ENCODE results near the gene SPEN.
"Not testable (repeated sequence)": the region's sequence is repeated elsewhere in the genome, so short reads cannot be mapped to it uniquely, and the experiment has no call there.

Gene SPEN

GRCh38 chr1:15923241-15923640 lies 75.7 kb downstream of the SPEN start:
- no peaks in the 10 kb centered on the region for H3K36me3 ChIP-seq (ENCODE audit: control insufficient read depth, insufficient read depth, low read length)
- H3K4me3 ChIP-seq (ENCODE audit: low read length): no peak overlapping the region
- no peaks in the 10 kb centered on the region for H3K27me3 ChIP-seq (ENCODE audit: control insufficient read depth, insufficient read depth, low read length)
- no peak overlapping the region for H3K9ac ChIP-seq (ENCODE audit: low read length)
- no peaks in the 10 kb centered on the region for H3K9me3 ChIP-seq (ENCODE audit: control insufficient read depth, low read length)
- no peaks in the 10 kb centered on the region for H3K4me1 ChIP-seq (ENCODE audit: control insufficient read depth, insufficient read depth, low read length)

- not testable (repeated sequence) for H3K36me3 ChIP-seq (ENCODE audit: control insufficient read depth, insufficient read depth, low read length); H3K4me3 ChIP-seq (ENCODE audit: low read length); H3K9ac ChIP-seq (ENCODE audit: low read length); H3K9me3 ChIP-seq (ENCODE audit: control insufficient read depth, low read length); H3K4me1 ChIP-seq (ENCODE audit: control insufficient read depth, insufficient read depth, low read length); H3K27me3 ChIP-seq (ENCODE audit: control insufficient read depth, insufficient read depth, low read length)
These were observed 78.9 kb downstream of the SPEN start for GRCh38 chr1:15926448-15926847.

GRCh38 chr1:15928971-15929965 lies 81.8 kb downstream of the SPEN start:
- H3K4me3 ChIP-seq (ENCODE audit: low read length): no peak overlapping the region
- no peak overlapping the region for H3K9ac ChIP-seq (ENCODE audit: low read length)
- H3K36me3 ChIP-seq (ENCODE audit: control insufficient read depth, insufficient read depth, low read length): peaks cover under 1% of the 10 kb centered on the region

GRCh38 chr1:15931401-15931800 lies 83.9 kb downstream of the SPEN start:
- Histone ChIP-seq H3K36me3 (ENCODE audit: control insufficient read depth, insufficient read depth, low read length) (peaks cover 13% of the 10 kb centered on the region), H3K4me1 (ENCODE audit: control insufficient read depth, insufficient read depth, low read length) (no peaks in the 10 kb centered on the region), H3K9ac (ENCODE audit: low read length) (no peak overlapping the region)

More at GRCh38 chr1:15928971-15929965, 81.8 kb downstream of the SPEN start:
- Histone ChIP-seq H3K27me3 (ENCODE audit: control insufficient read depth, insufficient read depth, low read length) (no peaks in the 10 kb centered on the region), H3K4me1 (ENCODE audit: control insufficient read depth, insufficient read depth, low read length) (no peaks in the 10 kb centered on the region), H3K9me3 (ENCODE audit: control insufficient read depth, low read length) (no peaks in the 10 kb centered on the region)

GRCh38 chr1:15931884-15932283 lies 84.4 kb downstream of the SPEN start:
- H3K9ac ChIP-seq (ENCODE audit: low read length): no peak overlapping the region
- H3K27me3 ChIP-seq (ENCODE audit: control insufficient read depth, insufficient read depth, low read length): no peaks in the 10 kb centered on the region
- no peaks in the 10 kb centered on the region for H3K9me3 ChIP-seq (ENCODE audit: control insufficient read depth, low read length)
- H3K4me1 ChIP-seq (ENCODE audit: control insufficient read depth, insufficient read depth, low read length): no peaks in the 10 kb centered on the region
- peaks cover 13% of the 10 kb centered on the region for H3K36me3 ChIP-seq (ENCODE audit: control insufficient read depth, insufficient read depth, low read length)
- H3K4me3 ChIP-seq (ENCODE audit: low read length): no peak overlapping the region

More at GRCh38 chr1:15931401-15931800, 83.9 kb downstream of the SPEN start:
- no peak overlapping the region for H3K4me3 ChIP-seq (ENCODE audit: low read length)
- no peaks in the 10 kb centered on the region for H3K9me3 ChIP-seq (ENCODE audit: control insufficient read depth, low read length)
- no peaks in the 10 kb centered on the region for H3K27me3 ChIP-seq (ENCODE audit: control insufficient read depth, insufficient read depth, low read length)

- Histone ChIP-seq H3K36me3 (ENCODE audit: control insufficient read depth, insufficient read depth, low read length) (peaks cover 13% of the 10 kb centered on the region), H3K4me1 (ENCODE audit: control insufficient read depth, insufficient read depth, low read length) (no peaks in the 10 kb centered on the region), H3K9ac (ENCODE audit: low read length) (no peak overlapping the region), H3K9me3 (ENCODE audit: control insufficient read depth, low read length) (no peaks in the 10 kb centered on the region), H3K27me3 (ENCODE audit: control insufficient read depth, insufficient read depth, low read length) (no peaks in the 10 kb centered on the region), H3K4me3 (ENCODE audit: low read length) (no peak overlapping the region)
These were observed 85.1 kb downstream of the SPEN start for GRCh38 chr1:15932612-15933011.

GRCh38 chr1:15933684-15934083 lies 86.2 kb downstream of the SPEN start:
- no peaks in the 10 kb centered on the region for H3K27me3 ChIP-seq (ENCODE audit: control insufficient read depth, insufficient read depth, low read length)
- no peaks in the 10 kb centered on the region for H3K4me1 ChIP-seq (ENCODE audit: control insufficient read depth, insufficient read depth, low read length)
- H3K36me3 ChIP-seq (ENCODE audit: control insufficient read depth, insufficient read depth, low read length): peaks cover 13% of the 10 kb centered on the region
- H3K4me3 ChIP-seq (ENCODE audit: low read length): no peak overlapping the region
- H3K9me3 ChIP-seq (ENCODE audit: control insufficient read depth, low read length): no peaks in the 10 kb centered on the region
- H3K9ac ChIP-seq (ENCODE audit: low read length): no peak overlapping the region

GRCh38 chr1:15934211-15935055 lies 86.9 kb downstream of the SPEN start:
- no peaks in the 10 kb centered on the region for H3K27me3 ChIP-seq (ENCODE audit: control insufficient read depth, insufficient read depth, low read length)
- peaks cover 13% of the 10 kb centered on the region for H3K36me3 ChIP-seq (ENCODE audit: control insufficient read depth, insufficient read depth, low read length)
- peaks cover 6% of the 10 kb centered on the region for H3K4me1 ChIP-seq (ENCODE audit: control insufficient read depth, insufficient read depth, low read length)
- no peak overlapping the region for H3K4me3 ChIP-seq (ENCODE audit: low read length)
- H3K9ac ChIP-seq (ENCODE audit: low read length): no peak overlapping the region
- no peaks in the 10 kb centered on the region for H3K9me3 ChIP-seq (ENCODE audit: control insufficient read depth, low read length)

GRCh38 chr1:15935056-15935950 lies 87.8 kb downstream of the SPEN start:
- Histone ChIP-seq H3K27me3 (ENCODE audit: control insufficient read depth, insufficient read depth, low read length) (no peaks in the 10 kb centered on the region), H3K4me3 (ENCODE audit: low read length) (no peak overlapping the region), H3K9me3 (ENCODE audit: control insufficient read depth, low read length) (no peaks in the 10 kb centered on the region), H3K36me3 (ENCODE audit: control insufficient read depth, insufficient read depth, low read length) (peaks cover 15% of the 10 kb centered on the region), H3K9ac (ENCODE audit: low read length) (no peak overlapping the region), H3K4me1 (ENCODE audit: control insufficient read depth, insufficient read depth, low read length) (peaks cover 9% of the 10 kb centered on the region)

GRCh38 chr1:15936025-15936424 lies 88.5 kb downstream of the SPEN start:
- Histone ChIP-seq H3K9me3 (ENCODE audit: control insufficient read depth, low read length) (no peaks in the 10 kb centered on the region), H3K9ac (ENCODE audit: low read length) (no peak overlapping the region), H3K4me3 (ENCODE audit: low read length) (no peak overlapping the region), H3K4me1 (ENCODE audit: control insufficient read depth, insufficient read depth, low read length) (peaks cover 9% of the 10 kb centered on the region), H3K36me3 (ENCODE audit: control insufficient read depth, insufficient read depth, low read length) (peaks cover 22% of the 10 kb centered on the region), H3K27me3 (ENCODE audit: control insufficient read depth, insufficient read depth, low read length) (no peaks in the 10 kb centered on the region)

- Histone ChIP-seq H3K4me3 (ENCODE audit: low read length) (no peak overlapping the region), H3K9me3 (ENCODE audit: control insufficient read depth, low read length) (no peaks in the 10 kb centered on the region), H3K9ac (ENCODE audit: low read length) (no peak overlapping the region), H3K36me3 (ENCODE audit: control insufficient read depth, insufficient read depth, low read length) (peaks cover 22% of the 10 kb centered on the region), H3K4me1 (ENCODE audit: control insufficient read depth, insufficient read depth, low read length) (peaks cover 9% of the 10 kb centered on the region), H3K27me3 (ENCODE audit: control insufficient read depth, insufficient read depth, low read length) (no peaks in the 10 kb centered on the region)
These were observed 89.6 kb downstream of the SPEN start for GRCh38 chr1:15937146-15937545.

Data from mucosa of stomach (tissue), 1 donor.